Stimulated activated CD4-positive, alpha-beta T cell treated with anti-CD3 and anti-CD28 coated beads, Interleukin-4, amount 100 ng/mL, for 1 hour (primary cell): ENCODE measurements around the gene DMAP1.
"Not testable (repeated sequence)": the region's sequence is repeated elsewhere in the genome, so short reads cannot be mapped to it uniquely, and the experiment has no call there.

Source experiments
- DNase-seq: peaks from one replicate; pipeline ENCODE4 v3.0.0-alpha.2; 2020

Gene DMAP1, protein sequence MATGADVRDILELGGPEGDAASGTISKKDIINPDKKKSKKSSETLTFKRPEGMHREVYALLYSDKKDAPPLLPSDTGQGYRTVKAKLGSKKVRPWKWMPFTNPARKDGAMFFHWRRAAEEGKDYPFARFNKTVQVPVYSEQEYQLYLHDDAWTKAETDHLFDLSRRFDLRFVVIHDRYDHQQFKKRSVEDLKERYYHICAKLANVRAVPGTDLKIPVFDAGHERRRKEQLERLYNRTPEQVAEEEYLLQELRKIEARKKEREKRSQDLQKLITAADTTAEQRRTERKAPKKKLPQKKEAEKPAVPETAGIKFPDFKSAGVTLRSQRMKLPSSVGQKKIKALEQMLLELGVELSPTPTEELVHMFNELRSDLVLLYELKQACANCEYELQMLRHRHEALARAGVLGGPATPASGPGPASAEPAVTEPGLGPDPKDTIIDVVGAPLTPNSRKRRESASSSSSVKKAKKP

DNA sequence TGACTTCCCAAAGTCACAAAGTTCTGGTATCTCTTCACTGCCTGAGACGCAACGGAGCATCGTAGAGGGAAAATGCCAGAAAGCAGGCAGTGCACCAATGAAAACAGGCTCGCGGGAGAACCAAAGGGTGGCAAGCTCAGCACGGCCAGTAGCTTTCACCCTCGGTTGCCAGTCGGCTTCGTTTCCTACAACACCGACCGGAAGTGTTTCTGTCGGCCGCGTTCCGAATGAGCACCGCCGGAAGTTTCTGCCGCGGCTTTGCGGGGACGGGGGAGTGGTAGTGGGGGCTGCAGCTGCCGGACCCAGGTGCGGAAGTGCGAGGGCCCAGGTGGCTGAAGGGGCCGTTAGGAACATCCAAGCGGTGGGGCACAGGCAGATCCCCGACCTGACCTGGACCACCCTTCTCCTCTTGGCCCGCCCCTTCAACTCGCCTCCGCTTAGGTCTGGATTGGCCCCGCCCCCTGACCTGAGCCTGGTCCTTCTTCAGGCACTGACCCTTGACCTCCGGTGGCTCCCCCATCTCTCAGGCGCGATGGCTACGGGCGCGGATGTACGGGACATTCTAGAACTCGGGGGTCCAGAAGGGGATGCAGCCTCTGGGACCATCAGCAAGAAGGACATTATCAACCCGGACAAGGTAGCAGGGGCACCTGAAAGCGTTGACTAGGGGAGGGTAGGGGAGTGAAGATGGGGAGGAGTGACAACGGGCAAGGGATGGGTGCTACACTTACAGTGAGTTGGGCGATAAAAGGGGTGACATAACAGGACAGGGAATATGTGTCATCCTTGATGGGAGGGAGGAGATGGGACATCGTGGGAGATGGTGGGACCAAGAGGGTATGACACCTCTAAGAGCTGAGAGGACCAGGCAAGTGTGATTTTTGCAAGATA, at the start of gene DMAP1:
Gene DMAP1 (plus strand): TSS at position 250 of the 891 bp plus-strand sequence. CDS start 283 bp downstream, at position 533.
- DNase-seq: peak; percentile 80

- DNase-seq: no peak
Observed at GRCh38 chr1:44168520-44169098, 44.7 kb upstream of the DMAP1 start.

DNA sequence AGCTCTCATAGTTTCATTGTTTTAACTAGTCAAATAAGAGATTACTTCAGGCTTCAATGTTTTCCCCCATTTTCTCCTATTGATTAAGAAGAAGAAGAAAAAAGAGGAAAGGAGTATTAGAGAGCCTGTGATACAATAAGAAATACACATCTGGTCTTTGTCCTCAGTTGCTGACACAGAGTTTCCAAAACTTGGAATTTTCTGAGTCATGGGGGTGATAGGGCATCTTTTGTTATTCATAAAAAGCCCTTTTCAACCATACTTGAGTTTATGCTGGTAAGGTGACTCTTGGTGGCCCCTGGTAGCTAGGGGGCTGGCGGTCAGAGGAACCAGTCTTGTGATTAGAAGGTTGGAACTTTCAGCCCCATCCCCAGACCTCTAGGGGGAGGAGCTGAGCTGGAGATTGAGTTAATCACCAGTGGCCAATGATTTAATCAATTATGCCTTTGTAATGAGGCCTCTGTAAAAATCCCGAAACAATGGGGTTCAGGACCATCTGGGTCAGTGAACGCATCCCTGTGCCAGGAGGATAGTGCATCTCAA, 42.9 kb upstream of the DMAP1 start:
- no peak for DNase-seq

DNA sequence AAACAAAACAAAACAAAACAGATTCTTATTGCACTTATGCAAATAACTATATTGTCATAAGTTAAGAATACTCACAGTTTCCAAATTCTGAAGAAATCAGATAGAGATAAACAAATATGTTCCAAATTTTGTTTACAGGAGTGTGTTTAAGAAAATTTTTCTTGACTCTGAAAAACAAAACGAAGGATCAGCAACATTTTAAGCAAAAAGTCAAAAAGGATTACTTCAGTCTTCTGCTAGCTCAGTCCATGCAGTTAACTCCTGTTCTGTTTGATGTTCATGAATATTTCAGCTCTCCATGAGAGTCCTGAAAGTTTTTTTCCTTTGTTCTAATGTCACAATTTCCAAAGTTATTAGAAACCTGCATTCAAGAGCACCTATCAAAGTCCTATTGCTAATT, 38.6 kb upstream of the DMAP1 start:
- no peak for DNase-seq

GRCh38 chr1:44200336-44200735, 12.9 kb upstream of the DMAP1 start:
- no peak for DNase-seq

DNA sequence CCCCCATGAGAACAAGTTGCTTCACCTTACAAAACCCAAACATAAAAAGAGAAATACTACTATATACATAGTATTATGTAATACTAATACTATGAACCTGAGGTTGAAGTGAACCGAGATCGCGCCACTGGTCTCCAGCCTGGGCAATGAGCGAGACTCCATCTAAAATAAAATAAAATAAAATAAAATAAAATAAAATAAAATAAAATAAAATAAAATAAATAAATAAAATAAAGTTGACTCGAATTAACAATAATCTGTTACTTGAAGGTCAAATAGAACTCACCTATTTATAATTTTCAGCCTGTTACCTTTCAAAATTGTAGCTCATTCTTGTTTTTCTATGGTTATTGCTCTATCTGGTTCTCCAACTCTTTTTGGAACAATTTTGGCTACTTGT, 6.7 kb upstream of the DMAP1 start:
- DNase-seq: not testable (repeated sequence)

GRCh38 chr1:44208226-44208625, 5.0 kb upstream of the DMAP1 start:
- DNase-seq: no peak

DNA sequence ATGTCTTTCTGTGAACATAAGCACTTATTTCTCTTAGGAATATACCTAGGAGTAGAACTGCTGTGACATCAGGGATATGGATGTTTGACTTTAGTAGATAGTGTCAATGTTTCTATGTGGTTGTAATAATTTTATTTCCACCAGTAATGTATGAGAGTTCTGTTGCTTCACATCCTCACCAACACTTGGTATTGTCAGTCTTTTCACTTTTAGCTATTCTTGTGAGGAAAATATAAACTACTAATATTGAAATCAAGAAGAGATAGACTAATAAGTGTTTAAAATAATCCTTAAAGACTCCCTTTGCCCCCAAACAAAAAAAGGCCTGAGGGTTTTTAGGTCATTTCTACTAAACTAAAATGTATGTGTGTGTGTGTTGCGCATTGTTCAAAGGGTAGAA, 2.7 kb upstream of the DMAP1 start:
- DNase-seq: no peak

DNA sequence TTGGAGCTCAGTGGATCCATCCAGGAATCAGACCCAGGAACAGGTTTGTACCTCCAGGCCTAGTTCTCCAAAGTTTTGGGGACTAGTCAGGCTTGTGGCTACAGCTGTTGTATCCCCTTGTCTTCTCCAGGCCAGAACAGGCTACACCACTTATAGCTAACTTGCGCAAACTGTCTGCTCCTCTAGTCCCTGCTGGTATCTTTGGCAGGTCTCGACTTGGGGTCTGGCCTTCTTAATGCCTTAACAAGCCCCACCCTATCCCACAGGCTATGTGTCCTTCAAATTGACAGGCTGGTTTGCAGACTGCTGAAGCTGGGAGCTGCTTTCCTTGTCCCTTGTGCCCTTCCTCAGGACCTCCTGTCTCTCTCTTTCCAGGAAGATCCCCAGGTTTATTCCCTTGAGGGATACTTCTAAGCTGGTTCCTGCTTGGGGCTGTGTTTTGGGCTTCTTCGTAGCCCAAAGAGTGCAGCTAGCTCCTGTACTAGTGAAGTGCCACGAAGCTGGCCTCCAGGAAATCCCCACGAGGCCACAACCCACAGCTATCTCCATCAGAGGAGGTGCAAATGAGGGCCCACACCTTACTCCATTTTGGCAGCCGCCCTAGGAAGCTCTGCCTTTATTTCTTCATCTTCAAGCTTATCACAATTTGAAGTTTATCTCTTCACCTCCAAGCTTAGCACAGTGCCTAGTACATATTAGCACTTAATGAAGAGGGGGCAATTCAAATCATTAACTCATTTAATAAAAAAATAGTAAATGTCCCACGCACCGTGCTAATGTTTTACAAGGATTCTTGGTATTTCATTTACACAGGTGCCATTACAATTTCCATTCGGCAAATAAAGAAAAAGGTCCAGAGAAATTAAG, 683 bp upstream of the DMAP1 start:
- DNase-seq: peak; percentile 31

- DNase-seq: peak; percentile 77
Observed at GRCh38 chr1:44217809-44218410, 4.6 kb downstream of the DMAP1 start.

- DNase-seq: no peak
Observed at GRCh38 chr1:44218503-44219300, 5.4 kb downstream of the DMAP1 start.

DNA sequence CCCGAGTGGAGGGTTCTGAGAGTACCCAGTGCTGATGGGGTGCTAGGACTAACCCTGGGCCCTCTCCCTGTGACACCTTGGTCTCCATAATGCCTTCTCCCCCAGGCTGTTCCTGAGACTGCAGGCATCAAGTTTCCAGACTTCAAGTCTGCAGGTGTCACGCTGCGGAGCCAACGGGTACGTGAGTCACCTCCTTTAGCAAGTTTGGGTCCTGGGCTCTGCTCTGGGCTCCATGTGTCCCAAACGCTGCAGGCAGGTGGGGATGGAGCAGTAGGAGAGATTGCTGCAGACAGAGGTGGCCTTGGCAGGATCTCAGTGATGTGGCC, 6.0 kb downstream of the DMAP1 start:
- DNase-seq: no peak

DNA sequence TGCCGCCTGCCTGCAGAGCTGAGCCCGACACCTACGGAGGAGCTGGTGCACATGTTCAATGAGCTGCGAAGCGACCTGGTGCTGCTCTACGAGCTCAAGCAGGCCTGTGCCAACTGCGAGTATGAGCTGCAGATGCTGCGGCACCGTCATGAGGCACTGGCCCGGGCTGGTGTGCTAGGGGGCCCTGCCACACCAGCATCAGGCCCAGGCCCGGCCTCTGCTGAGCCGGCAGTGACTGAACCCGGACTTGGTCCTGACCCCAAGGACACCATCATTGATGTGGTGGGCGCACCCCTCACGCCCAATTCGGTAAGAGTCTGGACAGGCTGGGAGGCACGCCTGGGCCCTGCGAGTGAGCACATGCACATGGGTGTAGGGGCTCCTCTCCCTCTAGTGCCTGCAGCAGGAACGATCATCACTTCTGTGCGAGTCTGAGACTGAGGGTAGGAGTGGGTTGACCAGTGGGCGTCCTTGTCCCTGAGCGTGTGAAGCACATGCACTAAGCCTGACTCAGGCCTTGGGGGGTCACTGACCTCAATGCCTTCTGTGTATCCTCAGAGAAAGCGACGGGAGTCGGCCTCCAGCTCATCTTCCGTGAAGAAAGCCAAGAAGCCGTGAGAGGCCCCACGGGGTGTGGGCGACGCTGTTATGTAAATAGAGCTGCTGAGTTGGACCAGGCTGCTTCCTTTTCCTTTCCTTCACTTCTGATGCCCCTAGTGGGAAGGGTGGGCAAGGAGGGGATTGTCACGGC, 6.9 kb downstream of the DMAP1 start:
- no peak for DNase-seq

- no peak for DNase-seq
Observed at GRCh38 chr1:44220755-44221154, 7.5 kb downstream of the DMAP1 start.

DNA sequence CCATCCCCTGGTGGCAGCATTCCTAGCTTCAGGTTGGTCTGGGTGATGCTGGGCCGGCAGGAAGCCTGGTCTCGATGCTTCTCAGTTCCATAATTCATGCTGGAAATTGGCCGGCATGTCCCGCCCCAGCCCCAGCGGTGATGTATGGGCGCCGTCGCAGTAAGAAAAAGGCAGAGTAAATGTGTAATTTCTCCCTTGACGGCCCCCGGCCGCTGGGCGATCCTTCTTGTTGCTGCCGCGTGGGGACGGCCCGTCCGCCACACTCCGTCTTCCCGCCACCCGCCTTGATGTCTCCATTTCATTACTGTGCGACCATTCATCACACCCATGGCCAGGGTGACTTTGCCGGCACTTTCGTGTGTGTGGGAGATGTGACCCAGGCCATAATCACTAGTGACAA, 8.5 kb downstream of the DMAP1 start:
- no peak for DNase-seq

- DNase-seq: no peak
Observed at GRCh38 chr1:44222397-44223186, 9.3 kb downstream of the DMAP1 start.

GRCh38 chr1:44223187-44223610, 9.9 kb downstream of the DMAP1 start:
- DNase-seq: no peak

GRCh38 chr1:44225761-44226160, 12.5 kb downstream of the DMAP1 start:
- DNase-seq: no peak

DNA sequence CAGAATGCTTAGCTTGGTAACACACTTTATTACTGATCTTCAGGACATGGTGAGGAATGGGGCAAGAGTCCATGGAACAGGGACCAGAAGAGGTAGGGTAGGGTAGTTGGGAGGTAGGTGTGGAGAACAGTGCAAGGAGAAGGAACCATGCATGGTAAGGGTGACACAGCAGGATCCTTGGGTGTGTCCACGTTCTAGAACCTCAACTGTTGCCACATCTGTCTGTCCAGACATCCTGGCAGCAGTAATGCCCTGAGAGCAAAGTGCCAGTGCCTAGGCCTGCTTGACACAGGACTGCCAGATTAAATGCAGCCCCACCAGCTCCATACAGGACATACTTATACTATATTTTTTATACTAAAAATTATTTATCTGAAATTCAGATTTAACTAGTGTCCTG, 13.9 kb downstream of the DMAP1 start:
- DNase-seq: no peak
